Mammary epithelial cell (primary cell): ENCODE results near the gene FILIP1.

Experiments
- EZH2 ChIP-seq: IDR thresholded peaks from 2 replicates; pipeline ENCODE4 v1.6.1; 2012; ENCODE audit warnings: low read length, inconsistent platforms, borderline replicate concordance
- TF ChIP-seq, protein P1 (sequence below), 2 donors: IDR thresholded peaks in 1 of 2; conservative IDR thresholded peaks in 1 of 2; 2 replicates each; pipeline ENCODE4 v1.5.1; 2011 to 2012; ENCODE audit warnings: inconsistent platforms in 2 of 2, low read length in 2 of 2, mild to moderate bottlenecking in 2 of 2, control low read depth in 1 of 2, low read depth in 1 of 2; ENCODE audit not compliant: insufficient read depth in 1 of 2; ENCODE audit errors: extremely low read depth in 1 of 2

GRCh38 chr6:75349262-75349984, 144.2 kb downstream of the FILIP1 start:
- TF ChIP-seq, protein P1, sequence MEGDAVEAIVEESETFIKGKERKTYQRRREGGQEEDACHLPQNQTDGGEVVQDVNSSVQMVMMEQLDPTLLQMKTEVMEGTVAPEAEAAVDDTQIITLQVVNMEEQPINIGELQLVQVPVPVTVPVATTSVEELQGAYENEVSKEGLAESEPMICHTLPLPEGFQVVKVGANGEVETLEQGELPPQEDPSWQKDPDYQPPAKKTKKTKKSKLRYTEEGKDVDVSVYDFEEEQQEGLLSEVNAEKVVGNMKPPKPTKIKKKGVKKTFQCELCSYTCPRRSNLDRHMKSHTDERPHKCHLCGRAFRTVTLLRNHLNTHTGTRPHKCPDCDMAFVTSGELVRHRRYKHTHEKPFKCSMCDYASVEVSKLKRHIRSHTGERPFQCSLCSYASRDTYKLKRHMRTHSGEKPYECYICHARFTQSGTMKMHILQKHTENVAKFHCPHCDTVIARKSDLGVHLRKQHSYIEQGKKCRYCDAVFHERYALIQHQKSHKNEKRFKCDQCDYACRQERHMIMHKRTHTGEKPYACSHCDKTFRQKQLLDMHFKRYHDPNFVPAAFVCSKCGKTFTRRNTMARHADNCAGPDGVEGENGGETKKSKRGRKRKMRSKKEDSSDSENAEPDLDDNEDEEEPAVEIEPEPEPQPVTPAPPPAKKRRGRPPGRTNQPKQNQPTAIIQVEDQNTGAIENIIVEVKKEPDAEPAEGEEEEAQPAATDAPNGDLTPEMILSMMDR (conservative IDR thresholded peaks at IDR 0.05 in 1 of 2, IDR thresholded peaks at IDR 0.05 in 1 of 2; ENCODE audit: extremely low read depth in 1 of 2, insufficient read depth in 1 of 2, low read depth in 1 of 2, low read length in 2 of 2): peak in 1 of 2 donors; percentile 24
- peak; percentile 78 for TF ChIP-seq EZH2
